Measurements from ENCODE around the gene ST8SIA6. TPM values are rescaled to one million over a fixed set of nuclear protein-coding genes. Genes with fewer than 3 reads are reported as not detected.

ST8SIA6 gene
- total and polyA plus RNA-seq, 9 of the 15 experiments (the other 6 are each of a cell fraction or from before 2014, with no cell fraction given) = 0.69 to 6.7 (median 5.0) TPM

DNA sequence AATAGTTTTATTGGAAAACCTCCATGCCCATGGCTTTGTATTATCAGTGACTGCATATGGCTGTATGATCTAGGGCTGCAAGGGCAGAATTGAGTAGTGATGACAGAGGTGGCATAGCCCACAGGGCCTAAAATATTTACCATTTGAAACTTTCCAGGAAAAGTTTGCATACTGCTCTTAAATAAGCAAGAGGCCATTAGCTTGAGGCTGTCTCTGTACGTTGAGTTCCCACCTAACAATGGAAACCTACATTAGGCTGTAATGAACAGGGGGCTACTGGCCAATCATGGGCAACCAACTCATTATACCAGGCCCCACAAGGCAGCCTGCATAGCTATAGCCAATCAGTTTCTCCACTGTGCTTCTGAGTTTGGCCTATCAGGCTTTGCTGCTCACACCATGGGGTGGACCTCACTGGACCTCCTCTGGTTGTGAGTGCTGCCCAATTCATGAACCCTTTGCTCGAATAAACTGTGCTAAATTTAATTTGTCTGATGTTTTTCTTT lies 673 bp upstream of the ST8SIA6 start (continued):
- no peak for TF ChIP-seq ZNF174 (CRISPR knock-in tag; IDR thresholded peaks at IDR 0.05)
- peak in 1 of 2 experiments; percentile 42; a peak in 1 of 4 replicates for TF ChIP-seq RCOR1 (IDR thresholded peaks at IDR 0.05; ENCODE audit: borderline replicate concordance in 1 of 2, low read depth in 2 of 2, low read length in 2 of 2)
- TF ChIP-seq L3MBTL2 (IDR thresholded peaks at IDR 0.05) = peak; percentile 76; the same call in 1 of the 2 replicates
- TF ChIP-seq NFE2 (IDR thresholded peaks at IDR 0.05; ENCODE audit: low read depth) = no peak
- TF ChIP-seq RBM34 (IDR thresholded peaks at IDR 0.05; ENCODE audit: borderline replicate concordance, insufficient read depth, low read length) = no peak
- no peak for TF ChIP-seq ZNF431 (CRISPR knock-in tag; IDR thresholded peaks at IDR 0.05)
- no peak for TF ChIP-seq ZNF217 (CRISPR knock-in tag; IDR thresholded peaks at IDR 0.05)
- no peak for TF ChIP-seq ZNF507 (tag; conservative IDR thresholded peaks at IDR 0.05)
- TF ChIP-seq MEF2D (tag; conservative IDR thresholded peaks at IDR 0.05; ENCODE audit: low read depth) = no peak
- TF ChIP-seq, protein P1, sequence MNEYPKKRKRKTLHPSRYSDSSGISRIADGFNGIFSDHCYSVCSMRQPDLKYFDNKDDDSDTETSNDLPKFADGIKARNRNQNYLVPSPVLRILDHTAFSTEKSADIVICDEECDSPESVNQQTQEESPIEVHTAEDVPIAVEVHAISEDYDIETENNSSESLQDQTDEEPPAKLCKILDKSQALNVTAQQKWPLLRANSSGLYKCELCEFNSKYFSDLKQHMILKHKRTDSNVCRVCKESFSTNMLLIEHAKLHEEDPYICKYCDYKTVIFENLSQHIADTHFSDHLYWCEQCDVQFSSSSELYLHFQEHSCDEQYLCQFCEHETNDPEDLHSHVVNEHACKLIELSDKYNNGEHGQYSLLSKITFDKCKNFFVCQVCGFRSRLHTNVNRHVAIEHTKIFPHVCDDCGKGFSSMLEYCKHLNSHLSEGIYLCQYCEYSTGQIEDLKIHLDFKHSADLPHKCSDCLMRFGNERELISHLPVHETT (CRISPR knock-in tag; conservative IDR thresholded peaks at IDR 0.05 in 1 of 2, IDR thresholded peaks at IDR 0.05 in 1 of 2) = no peak
- TF ChIP-seq, protein P2, sequence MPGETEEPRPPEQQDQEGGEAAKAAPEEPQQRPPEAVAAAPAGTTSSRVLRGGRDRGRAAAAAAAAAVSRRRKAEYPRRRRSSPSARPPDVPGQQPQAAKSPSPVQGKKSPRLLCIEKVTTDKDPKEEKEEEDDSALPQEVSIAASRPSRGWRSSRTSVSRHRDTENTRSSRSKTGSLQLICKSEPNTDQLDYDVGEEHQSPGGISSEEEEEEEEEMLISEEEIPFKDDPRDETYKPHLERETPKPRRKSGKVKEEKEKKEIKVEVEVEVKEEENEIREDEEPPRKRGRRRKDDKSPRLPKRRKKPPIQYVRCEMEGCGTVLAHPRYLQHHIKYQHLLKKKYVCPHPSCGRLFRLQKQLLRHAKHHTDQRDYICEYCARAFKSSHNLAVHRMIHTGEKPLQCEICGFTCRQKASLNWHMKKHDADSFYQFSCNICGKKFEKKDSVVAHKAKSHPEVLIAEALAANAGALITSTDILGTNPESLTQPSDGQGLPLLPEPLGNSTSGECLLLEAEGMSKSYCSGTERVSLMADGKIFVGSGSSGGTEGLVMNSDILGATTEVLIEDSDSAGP (CRISPR knock-in tag; IDR thresholded peaks at IDR 0.05) = no peak
- no peak; the same call in 1 of the 2 replicates for TF ChIP-seq DPF2 (IDR thresholded peaks at IDR 0.05)
- TF ChIP-seq ZFPM2 (CRISPR knock-in tag; IDR thresholded peaks at IDR 0.05) = no peak
- TF ChIP-seq TFAM (CRISPR knock-in tag; conservative IDR thresholded peaks at IDR 0.05) = no peak
- TF ChIP-seq NFXL1 (CRISPR knock-in tag; IDR thresholded peaks at IDR 0.05) = no peak
- TF ChIP-seq ZNF764 (CRISPR knock-in tag; IDR thresholded peaks at IDR 0.05; ENCODE audit: low read depth) = no peak
- TF ChIP-seq SRF (CRISPR knock-in tag; IDR thresholded peaks at IDR 0.05) = 0 out of 4 replicates have a peak, but pooled peaks of 1 of the 2 experiments have one; percentile 7
- no peak for TF ChIP-seq SMAD1 (IDR thresholded peaks at IDR 0.05; ENCODE audit: low read depth, low read length, partially characterized antibody)
- TF ChIP-seq NFIC (IDR thresholded peaks at IDR 0.05) = no peak
- TF ChIP-seq ZNF224 (CRISPR knock-in tag; IDR thresholded peaks at IDR 0.05) = no peak
- TF ChIP-seq GTF2E2 (tag; IDR thresholded peaks at IDR 0.05) = no peak

Measured in K562 (cell line).